Measurements from ENCODE around the gene HUNK.

Gene HUNK

GRCh38 chr21:32044205-32045180 lies 171.7 kb downstream of the HUNK start:
- peak; percentile 59 to 72 for DNase-seq (ENCODE audit: low read depth in 2 of 2)

- no peak for DNase-seq (ENCODE audit: low read depth in 2 of 2)
Measured at GRCh38 chr21:32046191-32046590, 173.4 kb downstream of the HUNK start.

- DNase-seq (ENCODE audit: low read depth in 2 of 2), result no peak
Measured at GRCh38 chr21:32048353-32048752, 175.5 kb downstream of the HUNK start.

All from fibroblast of skin of left biceps (primary cell).